Measurements from ENCODE around the gene STPG2. TPM values are rescaled to one million over a fixed set of nuclear protein-coding genes. Genes with fewer than 3 reads are reported as not detected.

STPG2 gene
- total and polyA plus RNA-seq, 2 of the 4 experiments (the other 2 are of a cell fraction), result not detected

- H3K9me3 ChIP-seq (ENCODE audit: control insufficient read depth, insufficient read depth, low read length), result no peaks in the 10 kb centered on the region
- no TSS peak for BruUV-seq (replicated peaks)
Observed at GRCh38 chr4:98181809-98182208, 38.5 kb upstream of the STPG2 start.

More at GRCh38 chr4:98181809-98182208, 38.5 kb upstream of the STPG2 start:
- Histone ChIP-seq H2BK15ac (ENCODE audit: low read depth, low read length) (no peak overlapping the region), H2AK5ac (ENCODE audit: low read depth, low read length) (no peak overlapping the region), H3K4ac (ENCODE audit: low read depth, low read length) (no peak overlapping the region), H3K14ac (replicated peaks; ENCODE audit: low read depth, low read length) (no peak overlapping the region), H3K18ac (ENCODE audit: low read depth, low read length) (no peak overlapping the region), H3K79me1 (ENCODE audit: low read depth in 1 of 2, low read length in 2 of 2) (no peaks in the 10 kb centered on the region), H4K91ac (ENCODE audit: insufficient read depth, low read depth, low read length) (no peak overlapping the region), H3K4me3 (ENCODE audit: insufficient read depth, low read depth, low read length) (no peak overlapping the region), H3K4me1 (ENCODE audit: control insufficient read depth, insufficient read depth, low read length) (no peaks in the 10 kb centered on the region), H3K56ac (ENCODE audit: extremely low read depth, insufficient read depth, low read length) (no peak overlapping the region), H3K36me3 (ENCODE audit: control insufficient read depth, insufficient read depth, low read length) (no peaks in the 10 kb centered on the region), H4K5ac (ENCODE audit: low read depth, low read length) (no peak overlapping the region), H4K8ac (ENCODE audit: low read depth in 2 of 2, low read length in 2 of 2) (no peak overlapping the region), H2BK20ac (ENCODE audit: low read depth, low read length) (no peak overlapping the region), H3K27me3 (ENCODE audit: control insufficient read depth, insufficient read depth, low read length) (peaks cover 4% of the 10 kb centered on the region), H2BK120ac (ENCODE audit: low read depth, low read length) (no peak overlapping the region), H3K4me2 (ENCODE audit: low read depth, low read length) (no peak overlapping the region), H2BK5ac (ENCODE audit: low read depth, low read length, poor library complexity, severe bottlenecking) (no peak overlapping the region), H3K23ac (ENCODE audit: low read depth, low read length) (no peak overlapping the region), H4K20me1 (ENCODE audit: insufficient read depth, low read length) (no peaks in the 10 kb centered on the region), H3K9me1 (ENCODE audit: insufficient read depth, low read length) (no peaks in the 10 kb centered on the region), H2AFZ (replicated peaks; ENCODE audit: low read length, poor library complexity) (no peak overlapping the region), H2AK9ac (replicated peaks; ENCODE audit: low read depth, low read length, poor library complexity) (no peak overlapping the region), H3K27ac (ENCODE audit: insufficient read depth, low read length) (no peak overlapping the region), H3K9ac (ENCODE audit: low read depth, low read length) (no peak overlapping the region)
- dilution Hi-C loops (cut with HindIII; ENCODE audit: low sequenced_read_pairs, unreplicated experiment) (no loop called here), intact Hi-C loops (cut with micrococcal nuclease) (no loop called here), in situ Hi-C loops (cut with MboI; ENCODE audit: low sequenced_read_pairs) (no loop called here)
- ATAC-seq (ENCODE audit: low read depth) (peak; percentile 46; the same call in 1 of the 2 replicates), DNase-seq (peak; percentile 14)
- CTCF ChIA-PET, result no interaction called here
- POLR2A ChIA-PET (ENCODE audit: unreplicated experiment), result no interaction called here
- no CpG with 5 or more reads among the region's 3 CpGs for WGBS, 2 experiments (ENCODE audit: extremely low coverage in 2 of 2, insufficient read length in 1 of 2)
- no peak for TF ChIP-seq CTCF (conservative IDR thresholded peaks at IDR 0.05; ENCODE audit: low read depth, low read length)
- no peak for TF ChIP-seq RAD21 (IDR thresholded peaks at IDR 0.05; ENCODE audit: low read length)
- TF ChIP-seq MAZ (IDR thresholded peaks at IDR 0.05; ENCODE audit: borderline replicate concordance, low read depth, low read length), result no peak
- TF ChIP-seq MAFK (IDR thresholded peaks at IDR 0.05; ENCODE audit: low read depth, low read length), result no peak
- TF ChIP-seq RFX5 (IDR thresholded peaks at IDR 0.05; ENCODE audit: low read depth, low read length), result peak; percentile 88
- no peak for TF ChIP-seq NFE2L2 (IDR thresholded peaks at IDR 0.05; ENCODE audit: low read depth, low read length)
- TF ChIP-seq CEBPB (IDR thresholded peaks at IDR 0.05; ENCODE audit: low read depth, low read length), result no peak
- TF ChIP-seq RCOR1 (IDR thresholded peaks at IDR 0.05; ENCODE audit: insufficient replicate concordance, low read length), result no peak
